ENCODE measurements around the gene PPP2R5A.
"Not testable (repeated sequence)": the region's sequence is repeated elsewhere in the genome, so short reads cannot be mapped to it uniquely, and the experiment has no call there.

Gene PPP2R5A

DNA sequence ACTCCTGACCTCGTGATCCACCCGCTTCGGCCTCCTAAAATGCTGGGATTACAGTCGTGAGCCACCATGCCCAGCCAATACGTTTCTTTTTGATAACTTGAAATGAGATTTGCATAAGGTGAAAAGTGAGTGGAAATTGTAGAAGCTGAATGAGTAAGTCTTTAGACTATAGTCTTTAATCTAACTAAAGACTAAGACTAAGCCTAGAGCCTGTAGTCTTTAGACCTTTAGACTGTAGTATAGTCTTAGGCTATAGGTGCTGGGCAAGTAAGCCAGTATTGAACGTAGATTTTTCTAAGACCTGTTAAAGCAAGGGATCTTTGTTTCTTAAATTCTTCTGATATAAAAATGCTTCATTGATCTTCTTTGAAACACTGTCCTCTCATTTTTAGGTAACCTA lies 12.1 kb downstream of the PPP2R5A start:
- no peak for DNase-seq (ENCODE audit: low spot score)

GRCh38 chr1:212301580-212301979 lies 16.4 kb downstream of the PPP2R5A start:
- DNase-seq (ENCODE audit: low spot score), result no peak

DNA sequence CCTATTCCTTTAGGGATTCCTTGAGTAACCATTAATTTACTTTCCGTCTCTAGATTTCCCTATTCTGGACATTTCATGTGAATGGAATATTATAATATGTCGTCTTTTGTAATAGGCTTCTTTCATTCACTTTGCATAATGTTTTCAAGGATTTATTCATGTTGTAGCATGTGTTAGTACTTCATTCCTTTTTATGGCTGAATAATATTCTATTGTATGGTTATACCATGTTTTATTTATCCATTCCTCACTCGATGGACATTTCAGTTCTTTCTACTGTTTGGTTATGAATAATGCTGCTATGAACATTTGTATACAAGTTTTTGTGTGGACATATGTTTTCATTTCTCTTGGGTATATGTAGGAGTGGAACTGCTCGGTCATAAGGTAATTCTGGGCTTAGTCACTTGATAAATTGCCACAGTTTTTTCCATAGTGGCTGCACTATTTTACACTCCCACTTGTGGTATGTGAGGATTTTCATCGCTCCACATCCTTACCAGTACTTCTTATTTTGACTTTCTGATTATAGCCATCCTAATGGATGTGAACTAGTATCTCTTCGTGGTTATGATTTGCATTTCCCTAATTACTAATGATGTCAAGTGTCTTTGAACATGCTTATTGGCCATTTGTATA lies 17.7 kb downstream of the PPP2R5A start:
- no peak for DNase-seq (ENCODE audit: low spot score)

DNA sequence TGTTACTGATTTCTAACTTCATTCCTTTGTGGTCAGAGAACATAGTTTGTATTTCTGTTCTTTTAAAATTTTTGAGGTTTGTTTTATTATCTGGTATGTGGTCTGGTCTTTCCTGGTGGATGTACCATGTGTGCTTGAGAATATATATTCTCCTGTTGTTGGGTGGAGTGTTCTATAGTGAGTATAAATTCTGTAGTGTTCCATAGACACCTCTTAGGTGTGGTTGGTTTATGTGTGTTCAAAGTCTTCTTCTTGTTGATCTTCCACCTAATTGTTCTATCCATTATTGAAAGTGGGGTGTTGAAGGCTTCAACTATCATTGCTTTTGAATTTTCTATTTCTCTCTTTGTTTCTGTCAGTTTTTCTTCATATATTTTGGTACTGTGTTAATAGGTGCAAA lies 20.1 kb downstream of the PPP2R5A start:
- DNase-seq (ENCODE audit: low spot score), result no peak

GRCh38 chr1:212305984-212306452 lies 20.8 kb downstream of the PPP2R5A start:
- DNase-seq (ENCODE audit: low spot score), result not testable (repeated sequence)

GRCh38 chr1:212309967-212310366 lies 24.8 kb downstream of the PPP2R5A start:
- DNase-seq (ENCODE audit: low spot score), result no peak

GRCh38 chr1:212310383-212310782 lies 25.2 kb downstream of the PPP2R5A start:
- no peak for DNase-seq (ENCODE audit: low spot score)

GRCh38 chr1:212311836-212312497 lies 26.8 kb downstream of the PPP2R5A start:
- DNase-seq (ENCODE audit: low spot score), result no peak

GRCh38 chr1:212313616-212314015 lies 28.4 kb downstream of the PPP2R5A start:
- DNase-seq (ENCODE audit: low spot score), result peak; percentile 76

GRCh38 chr1:212315184-212315583 lies 30.0 kb downstream of the PPP2R5A start:
- DNase-seq (ENCODE audit: low spot score), result no peak

DNA sequence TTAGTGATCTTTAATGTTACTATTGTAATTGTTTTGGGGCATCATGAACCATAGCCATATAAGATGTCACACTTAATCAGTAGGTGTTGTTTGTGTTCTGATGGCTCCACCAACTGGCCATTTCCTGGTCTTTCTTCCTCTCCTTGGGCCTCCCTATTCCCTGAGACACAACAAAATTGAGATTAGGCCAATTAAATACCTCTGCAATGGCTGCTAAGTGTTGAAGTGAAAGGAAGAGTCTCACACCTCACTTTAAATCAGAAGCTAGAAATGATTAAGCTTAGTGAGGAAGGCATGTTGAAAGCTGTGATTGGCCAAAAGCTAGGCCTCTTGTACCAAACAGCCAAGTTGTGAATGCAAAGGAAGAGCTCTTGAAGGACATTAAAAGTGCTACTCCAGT lies 30.7 kb downstream of the PPP2R5A start:
- no peak for DNase-seq (ENCODE audit: low spot score)

- no peak for DNase-seq (ENCODE audit: low spot score)
Measured at GRCh38 chr1:212317916-212318315, 32.7 kb downstream of the PPP2R5A start.

DNA sequence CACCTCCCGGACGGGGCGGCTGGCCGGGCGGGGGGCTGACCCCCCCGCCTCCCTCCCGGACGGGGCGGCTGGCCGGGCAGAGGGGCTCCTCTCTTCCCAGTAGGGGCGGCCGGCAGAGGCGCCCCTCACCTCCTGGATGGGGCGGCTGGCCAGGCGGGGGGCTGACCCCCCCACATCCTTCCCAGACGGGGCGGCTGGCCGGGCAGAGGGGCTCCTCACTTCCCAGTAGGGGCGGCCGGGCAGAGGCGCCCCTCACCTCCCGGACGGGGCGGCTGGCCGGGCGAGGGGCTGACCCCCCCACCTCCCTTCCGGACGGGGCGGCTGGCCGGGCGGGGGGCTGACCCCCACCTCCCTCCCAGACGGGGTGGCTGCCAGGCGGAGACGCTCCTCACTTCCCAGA lies 35.8 kb downstream of the PPP2R5A start:
- not testable (repeated sequence) for DNase-seq (ENCODE audit: low spot score)

DNA sequence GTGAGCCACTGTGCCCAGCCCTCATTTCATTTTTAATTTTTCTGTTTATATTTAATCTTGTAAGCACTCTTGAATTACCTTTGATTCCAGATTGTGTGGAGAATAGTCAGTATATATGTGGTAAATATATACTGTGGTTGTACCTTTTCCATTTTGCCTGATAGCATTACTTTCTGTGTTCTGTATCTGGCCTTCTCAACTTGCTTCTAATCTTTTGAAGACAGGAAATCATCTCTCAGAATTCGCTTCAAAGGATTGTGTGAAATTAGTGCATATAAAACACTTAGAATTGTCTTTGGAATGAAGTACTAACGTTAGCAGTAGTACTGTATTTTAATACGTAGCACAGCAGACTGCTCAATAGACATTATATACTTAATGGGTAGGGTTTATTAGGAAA lies 37.9 kb downstream of the PPP2R5A start:
- no peak for DNase-seq (ENCODE audit: low spot score)

GRCh38 chr1:212326541-212326940 lies 41.3 kb downstream of the PPP2R5A start:
- DNase-seq (ENCODE audit: low spot score), result no peak

DNA sequence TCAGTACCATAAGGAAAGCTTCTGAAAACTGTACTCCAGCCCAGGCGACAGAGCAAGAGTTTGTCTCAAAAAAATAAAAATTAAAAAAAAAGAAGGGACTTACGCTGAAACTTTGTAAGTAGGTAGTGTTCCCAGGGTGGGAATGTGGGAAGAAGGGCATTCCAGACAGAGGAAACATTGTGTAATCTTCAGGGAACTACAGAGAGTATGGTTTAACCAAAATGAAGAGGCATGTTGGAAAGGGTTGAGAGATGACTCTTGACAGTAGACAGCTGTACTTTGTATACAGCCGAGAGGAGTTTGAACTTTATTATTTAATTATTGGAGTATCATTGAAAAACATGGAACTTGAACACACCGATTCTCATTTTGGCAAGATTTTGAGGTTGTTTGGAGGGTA lies 43.0 kb downstream of the PPP2R5A start:
- DNase-seq (ENCODE audit: low spot score), result no peak

GRCh38 chr1:212329105-212329504 lies 43.9 kb downstream of the PPP2R5A start:
- no peak for DNase-seq (ENCODE audit: low spot score)

- peak; percentile 10 for DNase-seq (ENCODE audit: low spot score)
Measured at GRCh38 chr1:212341090-212341489, 55.9 kb downstream of the PPP2R5A start.

GRCh38 chr1:212344905-212345304 lies 59.7 kb downstream of the PPP2R5A start:
- DNase-seq (ENCODE audit: low spot score), result no peak

- no peak for DNase-seq (ENCODE audit: low spot score)
Measured at GRCh38 chr1:212346601-212347000, 61.4 kb downstream of the PPP2R5A start.

DNA sequence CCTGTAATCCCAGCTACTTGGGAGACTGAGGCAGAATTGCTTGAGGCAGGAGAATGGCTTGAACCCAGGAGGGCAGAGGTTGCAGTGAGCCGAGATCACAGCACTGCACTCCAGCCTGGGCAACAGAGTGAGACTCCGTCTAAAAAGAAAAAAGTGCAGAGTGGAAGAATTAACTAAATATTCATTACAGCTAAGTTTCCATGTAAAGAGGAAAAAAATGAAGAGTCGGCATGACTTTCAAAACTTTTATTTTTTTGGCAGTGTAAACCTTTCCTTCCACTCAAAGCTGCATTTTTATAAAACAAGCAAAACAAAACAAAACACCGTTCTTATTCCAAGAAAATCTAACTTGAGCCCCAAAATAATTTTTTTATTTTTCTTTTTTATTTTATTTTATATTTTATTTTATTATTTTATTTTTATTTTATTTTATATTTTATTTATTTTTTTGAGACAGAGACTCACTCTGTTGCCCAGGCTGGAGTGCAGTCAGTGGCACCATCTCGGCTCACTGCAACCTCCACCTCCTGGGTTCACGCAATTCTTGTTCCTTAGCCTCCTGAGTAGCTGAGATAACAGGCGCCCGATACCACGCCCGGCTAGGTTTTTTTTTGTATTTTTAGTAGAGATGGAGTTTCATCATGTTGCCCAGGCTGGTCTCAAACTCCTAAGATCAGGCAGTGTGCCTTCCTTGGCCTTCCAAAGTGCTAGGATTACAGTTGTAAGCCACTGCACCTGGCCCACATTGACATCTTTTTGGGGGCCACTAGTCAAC lies 66.6 kb downstream of the PPP2R5A start:
- no peak for DNase-seq (ENCODE audit: low spot score)

DNA sequence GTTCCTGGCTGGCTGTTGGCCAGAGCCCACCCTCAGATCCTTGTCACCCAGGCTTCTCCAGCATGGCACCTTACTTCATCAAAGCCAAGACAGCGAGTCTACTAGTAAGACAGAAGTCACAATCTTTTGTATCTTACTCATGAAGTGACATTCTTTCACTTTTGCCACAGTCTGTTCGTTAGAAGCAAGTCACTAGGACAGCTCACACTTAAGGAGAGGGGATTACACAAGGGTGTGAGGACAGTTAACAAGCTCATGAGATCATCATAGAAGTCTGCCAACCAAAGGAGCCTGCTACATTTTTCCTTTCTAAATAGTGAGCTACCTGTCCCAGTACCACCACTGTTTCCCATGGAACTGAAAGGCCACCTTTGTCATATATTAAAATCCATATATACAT lies 68.0 kb downstream of the PPP2R5A start:
- DNase-seq (ENCODE audit: low spot score), result peak; percentile 9

DNA sequence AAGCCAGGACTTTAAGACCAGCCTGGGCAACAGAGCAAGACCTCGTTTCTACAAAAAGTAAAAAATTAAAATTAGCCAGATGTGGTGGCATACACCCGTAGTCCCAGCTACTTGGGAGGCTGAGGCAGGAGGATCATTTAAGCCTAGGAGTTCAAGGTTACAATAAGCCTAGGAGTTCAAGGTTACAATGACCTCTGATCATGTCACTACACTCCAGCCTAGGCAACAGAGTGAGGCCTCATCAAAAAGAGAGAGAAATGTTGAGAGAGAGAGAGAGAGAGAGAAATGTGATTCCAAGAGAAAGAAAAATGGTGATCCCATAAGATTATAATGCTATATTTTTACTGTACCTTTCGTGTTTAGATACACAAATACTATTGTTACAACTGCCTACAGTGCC lies 69.3 kb downstream of the PPP2R5A start:
- DNase-seq (ENCODE audit: low spot score), result no peak
